Measurements from ENCODE around the gene SLC15A1.

The SLC15A1 gene

DNA sequence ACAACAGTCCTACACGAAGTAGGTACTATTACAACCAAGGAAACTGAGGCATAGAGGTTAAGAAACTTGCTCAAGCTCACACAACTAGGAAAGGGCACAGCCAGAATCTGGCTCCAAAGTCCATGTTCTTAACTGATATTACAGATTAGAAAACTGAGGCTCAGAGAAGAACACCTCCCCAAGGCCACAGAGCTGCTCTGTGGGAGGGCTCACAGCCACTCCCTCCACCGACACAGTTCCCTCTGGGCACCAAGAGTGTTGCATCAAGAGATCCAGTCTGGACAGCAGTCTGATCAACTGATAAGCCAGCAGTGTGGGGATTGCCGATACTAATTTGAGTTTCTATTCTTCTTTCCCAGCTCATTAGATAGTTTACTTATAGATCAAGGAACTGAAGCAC, 29.5 kb downstream of the SLC15A1 start:
- no peak overlapping the region for H3K27ac ChIP-seq (replicated peaks; ENCODE audit: low read length)
- no peak overlapping the region for H2BK12ac ChIP-seq (ENCODE audit: low read length)
- H3K4ac ChIP-seq (ENCODE audit: low read length), result no peak overlapping the region
- H3K27me3 ChIP-seq (ENCODE audit: control insufficient read depth in 3 of 3, insufficient read depth in 3 of 3, low read depth in 1 of 3, low read length in 3 of 3), result peaks cover 0 to 8% (median 0%) of the 10 kb centered on the region in 3 experiments
- H2BK120ac ChIP-seq (ENCODE audit: low read depth, low read length), result no peak overlapping the region
- H3K23ac ChIP-seq (ENCODE audit: low read depth, low read length, poor library complexity), result no peak overlapping the region
- H3K9ac ChIP-seq (ENCODE audit: low read depth, low read length, poor library complexity), result no peak overlapping the region
- H2AK5ac ChIP-seq (ENCODE audit: low read depth, low read length), result no peak overlapping the region
- no peak overlapping the region for H3K4me3 ChIP-seq (ENCODE audit: low read length in 2 of 2)
- H3K4me1 ChIP-seq (ENCODE audit: control insufficient read depth in 2 of 2, insufficient read depth in 1 of 2, low read depth in 1 of 2, low read length in 2 of 2), result no peaks in the 10 kb centered on the region
- no peak overlapping the region for H4K8ac ChIP-seq (ENCODE audit: low read depth, low read length)
- no peaks in the 10 kb centered on the region for H3K36me3 ChIP-seq (replicated peaks in 1 of 2; ENCODE audit: control insufficient read depth in 2 of 2, insufficient read depth in 2 of 2, low read length in 2 of 2)
- H3K14ac ChIP-seq (ENCODE audit: low read length), result no peak overlapping the region
- no peak overlapping the region for H3K18ac ChIP-seq (ENCODE audit: low read length)
- no peak overlapping the region for H2BK15ac ChIP-seq (ENCODE audit: low read length)
- DNase-seq (ENCODE audit: low spot score), result no peak
- no CpG with 5 or more reads among the region's 3 CpGs for WGBS, 2 donors (ENCODE audit: extremely low coverage in 2 of 2, insufficient read length in 2 of 2, insufficient replicate concordance in 1 of 2)
- no peak overlapping the region for H4K91ac ChIP-seq (ENCODE audit: low read depth, low read length, poor library complexity)
- H3K9me3 ChIP-seq (replicated peaks in 1 of 2; ENCODE audit: control insufficient read depth in 2 of 2, insufficient read depth in 1 of 2, low read depth in 1 of 2, low read length in 2 of 2), result no peaks in the 10 kb centered on the region
- H3K79me1 ChIP-seq (ENCODE audit: low read depth, low read length), result no peaks in the 10 kb centered on the region
- no peak overlapping the region for H3K4me2 ChIP-seq (ENCODE audit: insufficient read depth, low read length, poor library complexity, severe bottlenecking)
- H2BK5ac ChIP-seq (ENCODE audit: low read length), result no peak overlapping the region
- H2AFZ ChIP-seq (ENCODE audit: low read length), result no peak overlapping the region

DNA sequence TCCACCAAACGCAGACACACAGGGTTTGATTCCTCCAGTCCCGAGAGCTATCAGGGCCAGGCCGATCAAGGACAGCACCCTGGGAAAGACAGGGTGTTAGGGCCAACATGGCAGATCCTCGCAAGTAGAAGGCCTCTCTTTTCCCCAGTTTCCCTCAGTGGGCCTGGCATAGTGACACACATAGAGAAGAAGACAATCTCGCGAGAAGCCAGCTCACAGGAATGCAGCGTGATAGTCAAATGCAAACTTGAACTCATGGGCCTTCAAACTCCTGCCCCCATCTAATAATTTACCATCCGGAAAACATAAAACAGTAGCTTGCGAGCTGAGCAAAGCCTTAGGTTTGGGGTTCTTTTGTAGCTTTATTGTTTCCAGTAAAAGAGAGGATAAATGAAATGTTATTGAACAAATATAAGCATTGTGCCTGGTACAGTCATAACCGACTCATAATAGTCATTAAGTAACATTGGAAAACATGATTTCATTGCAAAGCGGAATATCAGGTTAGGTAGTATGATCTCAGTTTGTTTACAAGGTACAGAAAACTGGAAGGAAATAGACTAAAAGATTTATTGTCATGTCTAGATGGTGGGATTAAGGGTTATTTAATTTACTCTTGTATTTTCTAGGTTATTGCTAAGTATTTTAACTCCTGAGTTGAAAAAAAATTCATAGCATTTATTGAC, 30.5 kb downstream of the SLC15A1 start:
- no peak overlapping the region for H4K8ac ChIP-seq (ENCODE audit: low read depth, low read length)
- no peak overlapping the region for H4K91ac ChIP-seq (ENCODE audit: low read depth, low read length, poor library complexity)
- H3K4ac ChIP-seq (ENCODE audit: low read length), result no peak overlapping the region
- no peak overlapping the region for H3K14ac ChIP-seq (ENCODE audit: low read length)
- no peak overlapping the region for H2AFZ ChIP-seq (ENCODE audit: low read length)
- no peaks in the 10 kb centered on the region for H3K79me1 ChIP-seq (ENCODE audit: low read depth, low read length)
- no peak overlapping the region for H2AK5ac ChIP-seq (ENCODE audit: low read depth, low read length)
- H3K9ac ChIP-seq (ENCODE audit: low read depth, low read length, poor library complexity), result no peak overlapping the region
- no peaks in the 10 kb centered on the region for H3K9me3 ChIP-seq (replicated peaks in 1 of 2; ENCODE audit: control insufficient read depth in 2 of 2, insufficient read depth in 1 of 2, low read depth in 1 of 2, low read length in 2 of 2)
- no peak for DNase-seq (ENCODE audit: low spot score)
- H3K36me3 ChIP-seq (replicated peaks in 1 of 2; ENCODE audit: control insufficient read depth in 2 of 2, insufficient read depth in 2 of 2, low read length in 2 of 2), result no peaks in the 10 kb centered on the region
- WGBS, 2 donors (ENCODE audit: extremely low coverage in 2 of 2, insufficient read length in 2 of 2, insufficient replicate concordance in 1 of 2), result no CpG with 5 or more reads among the region's 11 CpGs
- no peak overlapping the region for H3K4me2 ChIP-seq (ENCODE audit: insufficient read depth, low read length, poor library complexity, severe bottlenecking)
- no peak overlapping the region for H2BK5ac ChIP-seq (ENCODE audit: low read length)
- H3K18ac ChIP-seq (ENCODE audit: low read length), result no peak overlapping the region
- no peak overlapping the region for H3K4me3 ChIP-seq (ENCODE audit: low read length in 2 of 2)
- no peak overlapping the region for H3K27ac ChIP-seq (replicated peaks; ENCODE audit: low read length)
- no peak overlapping the region for H3K23ac ChIP-seq (ENCODE audit: low read depth, low read length, poor library complexity)
- H2BK12ac ChIP-seq (ENCODE audit: low read length), result no peak overlapping the region
- no peak overlapping the region for H2BK120ac ChIP-seq (ENCODE audit: low read depth, low read length)
- H2BK15ac ChIP-seq (ENCODE audit: low read length), result no peak overlapping the region
- no peaks in the 10 kb centered on the region for H3K4me1 ChIP-seq (ENCODE audit: control insufficient read depth in 2 of 2, insufficient read depth in 1 of 2, low read depth in 1 of 2, low read length in 2 of 2)
- peaks cover 0 to 14% (median 0%) of the 10 kb centered on the region in 3 experiments for H3K27me3 ChIP-seq (ENCODE audit: control insufficient read depth in 3 of 3, insufficient read depth in 3 of 3, low read depth in 1 of 3, low read length in 3 of 3)

DNA sequence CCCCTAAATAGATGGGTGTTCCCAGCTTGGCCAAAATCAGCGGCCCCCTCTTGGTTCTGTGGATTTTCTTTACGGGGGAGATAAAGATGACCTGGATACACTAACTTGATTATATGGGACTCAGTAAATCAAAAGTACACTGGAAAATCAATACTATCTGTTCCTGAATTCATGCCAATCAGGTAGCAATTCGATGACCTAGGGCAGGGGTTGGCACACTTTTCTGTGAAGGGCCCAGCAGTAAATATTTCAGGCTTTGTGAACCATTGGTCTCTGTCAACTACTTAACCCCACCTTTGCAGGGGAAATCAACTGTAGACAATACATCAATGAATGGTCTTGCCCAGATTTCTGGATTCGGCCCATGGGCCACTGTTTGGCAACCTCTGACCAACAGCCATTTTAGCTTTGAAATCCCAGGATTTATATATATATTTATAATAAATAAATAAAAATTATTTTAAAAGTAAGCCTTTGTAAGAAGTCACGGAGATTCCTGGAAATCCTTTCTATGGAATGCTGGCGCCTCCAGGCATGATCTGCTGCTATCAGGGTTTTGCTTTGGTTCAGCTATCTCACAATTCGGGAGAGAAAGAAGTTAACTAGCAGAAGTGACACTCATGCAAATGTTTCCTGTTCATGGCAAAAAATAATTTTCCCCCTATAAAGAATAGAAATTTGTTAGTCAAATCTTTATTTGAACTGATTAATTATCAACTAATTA, 32.8 kb downstream of the SLC15A1 start:
- Histone ChIP-seq H3K9ac (ENCODE audit: low read depth, low read length, poor library complexity) (no peak overlapping the region), H2BK120ac (ENCODE audit: low read depth, low read length) (no peak overlapping the region), H3K14ac (ENCODE audit: low read length) (no peak overlapping the region), H3K79me1 (ENCODE audit: low read depth, low read length) (no peaks in the 10 kb centered on the region), H2BK5ac (ENCODE audit: low read length) (no peak overlapping the region), H2BK12ac (ENCODE audit: low read length) (no peak overlapping the region), H2BK15ac (ENCODE audit: low read length) (no peak overlapping the region), H4K8ac (ENCODE audit: low read depth, low read length) (no peak overlapping the region), H3K4me2 (ENCODE audit: insufficient read depth, low read length, poor library complexity, severe bottlenecking) (no peak overlapping the region), H3K18ac (ENCODE audit: low read length) (no peak overlapping the region), H3K27me3 (ENCODE audit: control insufficient read depth in 3 of 3, insufficient read depth in 3 of 3, low read depth in 1 of 3, low read length in 3 of 3) (peaks cover 0 to 14% (median 0%) of the 10 kb centered on the region in 3 experiments), H2AFZ (ENCODE audit: low read length) (no peak overlapping the region), H3K4me1 (ENCODE audit: control insufficient read depth in 2 of 2, insufficient read depth in 1 of 2, low read depth in 1 of 2, low read length in 2 of 2) (no peaks in the 10 kb centered on the region), H3K9me3 (replicated peaks in 1 of 2; ENCODE audit: control insufficient read depth in 2 of 2, insufficient read depth in 1 of 2, low read depth in 1 of 2, low read length in 2 of 2) (no peaks in the 10 kb centered on the region), H3K23ac (ENCODE audit: low read depth, low read length, poor library complexity) (no peak overlapping the region), H3K36me3 (replicated peaks in 1 of 2; ENCODE audit: control insufficient read depth in 2 of 2, insufficient read depth in 2 of 2, low read length in 2 of 2) (no peaks in the 10 kb centered on the region), H3K27ac (replicated peaks; ENCODE audit: low read length) (no peak overlapping the region), H3K4me3 (ENCODE audit: low read length in 2 of 2) (no peak overlapping the region), H3K4ac (ENCODE audit: low read length) (no peak overlapping the region), H2AK5ac (ENCODE audit: low read depth, low read length) (no peak overlapping the region), H4K91ac (ENCODE audit: low read depth, low read length, poor library complexity) (no peak overlapping the region)
- WGBS, 2 donors (ENCODE audit: extremely low coverage in 2 of 2, insufficient read length in 2 of 2, insufficient replicate concordance in 1 of 2), result no CpG with 5 or more reads among the region's 7 CpGs
- DNase-seq (ENCODE audit: low spot score), result no peak

DNA sequence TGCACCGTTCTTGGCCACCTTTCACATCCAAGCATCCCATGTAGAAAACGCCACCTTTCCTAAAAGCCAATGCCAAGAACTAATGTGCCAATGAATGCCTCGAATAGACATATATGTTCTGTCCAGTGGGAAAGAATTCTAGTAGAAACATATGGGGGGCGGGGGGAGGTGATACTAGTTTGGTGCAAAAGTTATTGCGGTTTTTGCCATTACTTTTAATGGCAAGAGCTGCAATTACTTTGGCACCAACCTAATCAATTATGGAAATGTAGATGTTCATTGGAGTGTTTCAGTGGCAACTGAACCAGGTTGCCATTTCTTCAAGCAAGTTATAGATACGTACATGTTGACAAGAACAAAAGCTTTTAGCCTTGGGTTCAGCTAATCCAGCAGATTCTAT, 34.6 kb downstream of the SLC15A1 start:
- WGBS, 2 donors (ENCODE audit: extremely low coverage in 2 of 2, insufficient read length in 2 of 2, insufficient replicate concordance in 1 of 2), result no CpG with 5 or more reads among the region's 6 CpGs
- Histone ChIP-seq H2AK5ac (ENCODE audit: low read depth, low read length) (no peak overlapping the region), H4K8ac (ENCODE audit: low read depth, low read length) (no peak overlapping the region), H2BK12ac (ENCODE audit: low read length) (no peak overlapping the region), H2BK15ac (ENCODE audit: low read length) (no peak overlapping the region), H3K14ac (ENCODE audit: low read length) (no peak overlapping the region), H2BK120ac (ENCODE audit: low read depth, low read length) (no peak overlapping the region), H3K27me3 (ENCODE audit: control insufficient read depth in 3 of 3, insufficient read depth in 3 of 3, low read depth in 1 of 3, low read length in 3 of 3) (peaks cover 0 to 14% (median 0%) of the 10 kb centered on the region in 3 experiments), H3K9ac (ENCODE audit: low read depth, low read length, poor library complexity) (no peak overlapping the region), H3K4me2 (ENCODE audit: insufficient read depth, low read length, poor library complexity, severe bottlenecking) (no peak overlapping the region), H2BK5ac (ENCODE audit: low read length) (no peak overlapping the region), H3K79me1 (ENCODE audit: low read depth, low read length) (no peaks in the 10 kb centered on the region), H4K91ac (ENCODE audit: low read depth, low read length, poor library complexity) (no peak overlapping the region), H3K9me3 (replicated peaks in 1 of 2; ENCODE audit: control insufficient read depth in 2 of 2, insufficient read depth in 1 of 2, low read depth in 1 of 2, low read length in 2 of 2) (no peaks in the 10 kb centered on the region), H3K4me3 (ENCODE audit: low read length in 2 of 2) (no peak overlapping the region), H3K4me1 (ENCODE audit: control insufficient read depth in 2 of 2, insufficient read depth in 1 of 2, low read depth in 1 of 2, low read length in 2 of 2) (no peaks in the 10 kb centered on the region), H3K23ac (ENCODE audit: low read depth, low read length, poor library complexity) (no peak overlapping the region), H3K4ac (ENCODE audit: low read length) (no peak overlapping the region), H3K36me3 (replicated peaks in 1 of 2; ENCODE audit: control insufficient read depth in 2 of 2, insufficient read depth in 2 of 2, low read length in 2 of 2) (no peaks in the 10 kb centered on the region), H3K18ac (ENCODE audit: low read length) (no peak overlapping the region), H3K27ac (replicated peaks; ENCODE audit: low read length) (no peak overlapping the region), H2AFZ (ENCODE audit: low read length) (no peak overlapping the region)
- DNase-seq (ENCODE audit: low spot score), result no peak
